ENCODE results near the gene XAF1. TPM values are rescaled to one million over a fixed set of nuclear protein-coding genes. Genes with fewer than 3 reads are reported as not detected.
A peak's percentile ranks its signal among the peaks of the same experiment; 100 is the strongest.

Gene XAF1
- polyA plus RNA-seq, 1 donor (not counting 4 experiments of a cell fraction or from before 2014, with no cell fraction given): 10.6 TPM

GRCh38 chr17:6793748-6794493 is 38.1 kb downstream of the XAF1 start:
- dilution Hi-C loops (cut with MboI; ENCODE audit: extremely low pct_ligation_motif_present, low sequenced_read_pairs): no loop called here
- Histone ChIP-seq H3K4me2 (ENCODE audit: control insufficient read depth, extremely low read depth, insufficient read depth, low read depth, low read length) (no peak overlapping the region), H3K9me3 (ENCODE audit: control insufficient read depth, low read depth, low read length) (no peaks in the 10 kb centered on the region), H3K36me3 (ENCODE audit: control insufficient read depth in 2 of 2, extremely low read depth in 1 of 2, insufficient read depth in 2 of 2, low read length in 2 of 2) (no peaks in the 10 kb centered on the region), H3K79me2 (ENCODE audit: control insufficient read depth, insufficient read depth, low read length) (no peaks in the 10 kb centered on the region), H3K4me1 (ENCODE audit: control insufficient read depth, extremely low read depth, insufficient read depth, low read length) (peaks cover 31% of the 10 kb centered on the region), H3K9ac (ENCODE audit: control insufficient read depth, extremely low read depth, insufficient read depth, low read length) (no peak overlapping the region), H4K20me1 (ENCODE audit: control insufficient read depth, extremely low read depth, insufficient read depth, low read length) (no peaks in the 10 kb centered on the region), H2AFZ (ENCODE audit: control insufficient read depth, low read length) (no peak overlapping the region), H3K9me1 (ENCODE audit: control insufficient read depth, extremely low read depth, insufficient read depth, low read length) (no peaks in the 10 kb centered on the region), H3K27ac (ENCODE audit: control insufficient read depth, insufficient read depth, low read length) (no peak overlapping the region), H3K4me3 (ENCODE audit: control insufficient read depth in 2 of 3, extremely low read depth in 1 of 3, insufficient read depth in 2 of 3, low read depth in 1 of 3, low read length in 3 of 3) (no peak overlapping the region), H3K27me3 (ENCODE audit: control insufficient read depth, extremely low read depth, insufficient read depth, low read length) (no peaks in the 10 kb centered on the region)
- no peak for DNase-seq (ENCODE audit: low read depth, low spot score)
- TF ChIP-seq, protein P1, sequence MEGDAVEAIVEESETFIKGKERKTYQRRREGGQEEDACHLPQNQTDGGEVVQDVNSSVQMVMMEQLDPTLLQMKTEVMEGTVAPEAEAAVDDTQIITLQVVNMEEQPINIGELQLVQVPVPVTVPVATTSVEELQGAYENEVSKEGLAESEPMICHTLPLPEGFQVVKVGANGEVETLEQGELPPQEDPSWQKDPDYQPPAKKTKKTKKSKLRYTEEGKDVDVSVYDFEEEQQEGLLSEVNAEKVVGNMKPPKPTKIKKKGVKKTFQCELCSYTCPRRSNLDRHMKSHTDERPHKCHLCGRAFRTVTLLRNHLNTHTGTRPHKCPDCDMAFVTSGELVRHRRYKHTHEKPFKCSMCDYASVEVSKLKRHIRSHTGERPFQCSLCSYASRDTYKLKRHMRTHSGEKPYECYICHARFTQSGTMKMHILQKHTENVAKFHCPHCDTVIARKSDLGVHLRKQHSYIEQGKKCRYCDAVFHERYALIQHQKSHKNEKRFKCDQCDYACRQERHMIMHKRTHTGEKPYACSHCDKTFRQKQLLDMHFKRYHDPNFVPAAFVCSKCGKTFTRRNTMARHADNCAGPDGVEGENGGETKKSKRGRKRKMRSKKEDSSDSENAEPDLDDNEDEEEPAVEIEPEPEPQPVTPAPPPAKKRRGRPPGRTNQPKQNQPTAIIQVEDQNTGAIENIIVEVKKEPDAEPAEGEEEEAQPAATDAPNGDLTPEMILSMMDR (optimal IDR thresholded peaks at IDR 0.05 in 1 of 3, IDR thresholded peaks at IDR 0.05 in 1 of 3, conservative IDR thresholded peaks at IDR 0.05 in 1 of 3; ENCODE audit: extremely low read depth in 1 of 3, insufficient read depth in 2 of 3, low read length in 3 of 3): no peak
- no peak for TF ChIP-seq EZH2 (IDR thresholded peaks at IDR 0.05; ENCODE audit: low read length)
- FAIRE-seq: peak; percentile 26

- Histone ChIP-seq H3K27ac (ENCODE audit: control insufficient read depth, insufficient read depth, low read length) (no peak overlapping the region), H4K20me1 (ENCODE audit: control insufficient read depth, extremely low read depth, insufficient read depth, low read length) (no peaks in the 10 kb centered on the region), H3K4me1 (ENCODE audit: control insufficient read depth, extremely low read depth, insufficient read depth, low read length) (peaks cover 24% of the 10 kb centered on the region), H2AFZ (ENCODE audit: control insufficient read depth, low read length) (no peak overlapping the region), H3K79me2 (ENCODE audit: control insufficient read depth, insufficient read depth, low read length) (no peaks in the 10 kb centered on the region), H3K4me2 (ENCODE audit: control insufficient read depth, extremely low read depth, insufficient read depth, low read depth, low read length) (no peak overlapping the region), H3K9me3 (ENCODE audit: control insufficient read depth, low read depth, low read length) (no peaks in the 10 kb centered on the region), H3K27me3 (ENCODE audit: control insufficient read depth, extremely low read depth, insufficient read depth, low read length) (no peaks in the 10 kb centered on the region), H3K4me3 (ENCODE audit: control insufficient read depth in 2 of 3, extremely low read depth in 1 of 3, insufficient read depth in 2 of 3, low read depth in 1 of 3, low read length in 3 of 3) (no peak overlapping the region), H3K9ac (ENCODE audit: control insufficient read depth, extremely low read depth, insufficient read depth, low read length) (no peak overlapping the region), H3K9me1 (ENCODE audit: control insufficient read depth, extremely low read depth, insufficient read depth, low read length) (no peaks in the 10 kb centered on the region), H3K36me3 (ENCODE audit: control insufficient read depth in 2 of 2, extremely low read depth in 1 of 2, insufficient read depth in 2 of 2, low read length in 2 of 2) (no peaks in the 10 kb centered on the region)
- DNase-seq (ENCODE audit: low read depth, low spot score): no peak
- FAIRE-seq: peak; percentile 5
- TF ChIP-seq, protein P1 (optimal IDR thresholded peaks at IDR 0.05 in 1 of 3, IDR thresholded peaks at IDR 0.05 in 1 of 3, conservative IDR thresholded peaks at IDR 0.05 in 1 of 3; ENCODE audit: extremely low read depth in 1 of 3, insufficient read depth in 2 of 3, low read length in 3 of 3): no peak
- TF ChIP-seq EZH2 (IDR thresholded peaks at IDR 0.05; ENCODE audit: low read length): no peak
- dilution Hi-C loops (cut with MboI; ENCODE audit: extremely low pct_ligation_motif_present, low sequenced_read_pairs): no loop called here
Measured at GRCh38 chr17:6796017-6796886, 40.4 kb downstream of the XAF1 start.

Measured in keratinocyte (primary cell).